K562 (cell line): ENCODE data around the gene RHOB. TPM values are rescaled to one million over a fixed set of nuclear protein-coding genes. Genes with fewer than 3 reads are reported as not detected.

Experiments used
- CHD2 ChIP-seq: IDR thresholded peaks from 2 replicates; pipeline ENCODE4 v1.6.1; 2011; ENCODE audit warnings: low read depth, low read length
- CSDE1 ChIP-seq, 2 experiments: fragments of 450-650 bp; IDR thresholded peaks; 2 replicates each; pipeline ENCODE4 v1.6.1; 2016; ENCODE audit warnings: mild to moderate bottlenecking in 1 of 2
- E2F3 ChIP-seq: fragments of 250-450 bp; sonication (Bioruptor Pico); IDR thresholded peaks from 2 replicates; pipeline ENCODE4 v1.4.0; 2020; ENCODE audit warnings: mild to moderate bottlenecking
- ELK1 ChIP-seq: sonication (generic); formaldehyde crosslinking; IDR thresholded peaks from 2 replicates; pipeline ENCODE4 v1.8.1; 2022; ENCODE audit warnings: missing genetic modification reagents
- FOXA1 ChIP-seq: fragments of 450-650 bp; IDR thresholded peaks from 2 replicates; pipeline ENCODE4 v1.6.1; 2016; ENCODE audit warnings: mild to moderate bottlenecking, borderline replicate concordance
- FOXJ2 ChIP-seq: fragments of 200-800 bp; sonication (Bioruptor generic); IDR thresholded peaks from 2 replicates; pipeline ENCODE4 v1.6.1; 2016; ENCODE audit warnings: missing genetic modification characterization, missing compliant biosample characterization
- GATAD2B ChIP-seq: fragments of 450-650 bp; IDR thresholded peaks from 2 replicates; pipeline ENCODE4 v1.6.1; 2017; ENCODE audit warnings: mild to moderate bottlenecking, borderline replicate concordance
- GTF2A2 ChIP-seq: IDR thresholded peaks from 2 replicates; pipeline ENCODE4 v1.6.1; 2016; ENCODE audit warnings: mild to moderate bottlenecking, missing genetic modification characterization, missing compliant biosample characterization
- HNRNPH1 ChIP-seq: fragments of 200-400 bp; formaldehyde crosslinking; optimal IDR thresholded peaks from 2 replicates; pipeline ENCODE3; 2017; ENCODE audit warnings: low read depth, mild to moderate bottlenecking, low read length, moderate library complexity
- NCOA6 ChIP-seq: fragments of 450-650 bp; IDR thresholded peaks from 2 replicates; pipeline ENCODE4 v1.6.1; 2017; ENCODE audit warnings: mild to moderate bottlenecking
- RB1 ChIP-seq: fragments of 450-650 bp; IDR thresholded peaks from 2 replicates; pipeline ENCODE4 v1.6.1; 2017; ENCODE audit warnings: low read depth, mild to moderate bottlenecking
- RBFOX2 ChIP-seq: fragments of 200-400 bp; formaldehyde crosslinking; IDR thresholded peaks from 2 replicates; pipeline ENCODE4 v1.6.1; 2017; ENCODE audit warnings: low read depth, mild to moderate bottlenecking, low read length, moderate library complexity
- SMAD4 ChIP-seq: fragments of 250-450 bp; sonication (Bioruptor Pico); conservative IDR thresholded peaks from 2 replicates; pipeline ENCODE4 v1.8.0; 2021; ENCODE audit warnings: inconsistent platforms, mild to moderate bottlenecking, moderate library complexity
- TBP ChIP-seq: optimal IDR thresholded peaks from 2 replicates; pipeline ENCODE3; 2011; ENCODE audit warnings: low read depth, low read length, improper control_type of control experiment
- TEAD4 ChIP-seq, 2 experiments: sonication (generic) in 1 of 2; formaldehyde crosslinking in 1 of 2; IDR thresholded peaks; 2 replicates each; pipeline versions ENCODE4 v1.6.1 to v1.8.0; 2012 to 2022; ENCODE audit warnings: borderline replicate concordance in 1 of 2, inconsistent platforms in 1 of 2, low read length in 1 of 2, mild to moderate bottlenecking in 1 of 2, missing genetic modification reagents in 1 of 2
- ZBTB5 ChIP-seq: fragments of 450-650 bp; IDR thresholded peaks from 2 replicates; pipeline ENCODE4 v1.6.1; 2017; ENCODE audit warnings: antibody characterized with exemption
- ZC3H11A ChIP-seq: IDR thresholded peaks from 2 replicates; pipeline ENCODE4 v1.6.1; 2012; ENCODE audit warnings: low read depth, low read length, improper control_type of control experiment
- ZFP30 ChIP-seq: fragments of 250-450 bp; sonication (Bioruptor Pico); IDR thresholded peaks from 2 replicates; pipeline ENCODE4 v1.8.0; 2022; ENCODE audit warnings: moderate library complexity, mild to moderate bottlenecking, inconsistent platforms, borderline replicate concordance
- ZNF384 ChIP-seq: IDR thresholded peaks from 2 replicates; pipeline ENCODE4 v1.6.1; 2012; ENCODE audit warnings: low read depth, low read length, improper control_type of control experiment
- ZNF41 ChIP-seq: fragments of 250-450 bp; sonication (Bioruptor Pico); conservative IDR thresholded peaks from 2 replicates; pipeline ENCODE4 v1.4.0; 2020; ENCODE audit warnings: mild to moderate bottlenecking
- ZNF76 ChIP-seq: fragments of 250-450 bp; sonication (Bioruptor Pico); IDR thresholded peaks from 2 replicates; pipeline ENCODE4 v1.4.0; 2020; ENCODE audit warnings: mild to moderate bottlenecking, moderate library complexity, borderline replicate concordance
- ZSCAN32 ChIP-seq: fragments of 450-650 bp; formaldehyde crosslinking; IDR thresholded peaks from 2 replicates; pipeline ENCODE4 v1.4.0; 2020; ENCODE audit warnings: mild to moderate bottlenecking, moderate library complexity
- polyA plus RNA-seq, 8 experiments: library from polyadenylated mRNA; depleted of rRNA in 4 of 8; stranded (reverse) in 5 of 8; unstranded in 3 of 8; fragments of >200 nt; fragmentation: Nextera tagmentation in 2 of 8; fragmentation: Illumina TruSeq in 1 of 8; extraction: Ambion mirVana in 2 of 8; extraction: Trizol in 1 of 8; gene quantifications; 2 replicates each; pipeline versions ENCODE4 v1.2.1 to v1.2.3, GENCODE V29; 2011 to 2014; ENCODE audit warnings: inconsistent platforms in 1 of 8, missing spikeins in 1 of 8
- total RNA-seq, 7 experiments: library from RNA; depleted of rRNA in 6 of 7; stranded (reverse); fragments of >200 nt in 6 of 7; fragmentation: Illumina TruSeq in 2 of 7; extraction: Trizol in 2 of 7; gene quantifications; 2 replicates each; pipeline versions ENCODE4 v1.2.1 to v1.2.3, GENCODE V29; 2011 to 2021; ENCODE audit warnings: low replicate concordance in 1 of 7
- TF ChIP-seq, protein P1 (sequence below), 2 experiments: fragments of 450-650 bp in 1 of 2; IDR thresholded peaks; 2 replicates each; pipeline ENCODE4 v1.6.1; 2011 to 2017; ENCODE audit warnings: low read depth in 2 of 2, antibody characterized with exemption in 1 of 2, borderline replicate concordance in 1 of 2, low read length in 1 of 2, mild to moderate bottlenecking in 1 of 2, mixed read lengths in 1 of 2; ENCODE audit not compliant: control insufficient read depth in 1 of 2

The RHOB gene
- total and polyA plus RNA-seq, 9 of the 15 experiments (the other 6 are each of a cell fraction or from before 2014, with no cell fraction given), result 0.07 to 4.8 (median 1.1) TPM

DNA sequence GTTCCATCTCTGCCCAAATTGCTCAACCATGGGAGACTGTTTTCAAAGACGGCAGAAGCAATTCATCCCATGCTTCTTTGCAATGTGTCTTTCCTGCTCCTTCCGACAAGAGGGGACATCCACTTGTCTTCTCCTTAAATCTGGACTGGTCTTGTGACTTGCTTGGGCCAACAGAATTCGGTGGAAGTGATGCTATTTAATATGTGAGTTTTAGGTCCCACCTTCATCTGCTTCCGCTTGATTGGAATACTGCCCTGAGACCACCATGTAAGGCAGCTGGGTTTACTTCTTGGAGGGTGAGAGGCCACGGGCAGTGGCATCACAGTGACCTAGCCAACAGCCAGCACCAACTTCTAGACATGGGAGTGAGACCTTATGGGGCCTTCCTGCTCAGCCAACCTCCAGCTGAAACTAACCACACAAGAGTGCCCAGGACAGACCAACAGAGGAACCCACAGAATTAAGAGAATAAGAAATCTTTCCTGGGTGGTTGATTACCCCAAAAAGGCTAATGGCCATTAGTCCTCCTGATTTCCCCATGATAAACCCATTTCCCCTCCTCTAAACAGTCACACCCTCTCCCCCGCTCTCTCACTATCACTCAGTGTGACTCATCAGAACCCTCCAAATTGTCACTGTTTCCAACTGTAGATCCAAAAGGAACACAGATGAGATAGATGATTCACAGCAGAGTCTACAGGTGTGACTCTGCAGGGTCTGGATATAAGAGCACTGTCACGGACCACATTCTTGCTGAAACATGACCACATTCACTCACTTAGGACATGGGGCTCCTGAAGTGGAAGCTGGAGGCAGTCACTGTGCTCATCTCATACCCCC is 16.2 kb upstream of the RHOB start (continued):
- TF ChIP-seq ZBTB5 (no peak), FOXJ2 (no peak), ZSCAN32 (CRISPR knock-in tag) (no peak; the same call in 1 of the 2 replicates), SMAD4 (CRISPR knock-in tag) (no peak), ZC3H11A (no peak), ZFP30 (CRISPR knock-in tag) (no peak), ZNF384 (no peak), NCOA6 (no peak), CHD2 (no peak), ZNF41 (CRISPR knock-in tag) (no peak), RBFOX2 (no peak), ZNF76 (CRISPR knock-in tag) (no peak), ELK1 (CRISPR knock-in tag) (no peak), TEAD4 (IDR thresholded peaks at IDR 0.05; ENCODE audit: low read length) (peak; percentile 62; the same call in 1 of the 2 replicates), TEAD4 (CRISPR knock-in tag; IDR thresholded peaks at IDR 0.05; ENCODE audit: borderline replicate concordance) (no peak), RB1 (no peak), FOXA1 (no peak), HNRNPH1 (no peak), GATAD2B (no peak), GTF2A2 (tag) (no peak), TBP (no peak), E2F3 (no peak), CSDE1 (IDR thresholded peaks at IDR 0.05) (no peak)
- TF ChIP-seq, protein P1, sequence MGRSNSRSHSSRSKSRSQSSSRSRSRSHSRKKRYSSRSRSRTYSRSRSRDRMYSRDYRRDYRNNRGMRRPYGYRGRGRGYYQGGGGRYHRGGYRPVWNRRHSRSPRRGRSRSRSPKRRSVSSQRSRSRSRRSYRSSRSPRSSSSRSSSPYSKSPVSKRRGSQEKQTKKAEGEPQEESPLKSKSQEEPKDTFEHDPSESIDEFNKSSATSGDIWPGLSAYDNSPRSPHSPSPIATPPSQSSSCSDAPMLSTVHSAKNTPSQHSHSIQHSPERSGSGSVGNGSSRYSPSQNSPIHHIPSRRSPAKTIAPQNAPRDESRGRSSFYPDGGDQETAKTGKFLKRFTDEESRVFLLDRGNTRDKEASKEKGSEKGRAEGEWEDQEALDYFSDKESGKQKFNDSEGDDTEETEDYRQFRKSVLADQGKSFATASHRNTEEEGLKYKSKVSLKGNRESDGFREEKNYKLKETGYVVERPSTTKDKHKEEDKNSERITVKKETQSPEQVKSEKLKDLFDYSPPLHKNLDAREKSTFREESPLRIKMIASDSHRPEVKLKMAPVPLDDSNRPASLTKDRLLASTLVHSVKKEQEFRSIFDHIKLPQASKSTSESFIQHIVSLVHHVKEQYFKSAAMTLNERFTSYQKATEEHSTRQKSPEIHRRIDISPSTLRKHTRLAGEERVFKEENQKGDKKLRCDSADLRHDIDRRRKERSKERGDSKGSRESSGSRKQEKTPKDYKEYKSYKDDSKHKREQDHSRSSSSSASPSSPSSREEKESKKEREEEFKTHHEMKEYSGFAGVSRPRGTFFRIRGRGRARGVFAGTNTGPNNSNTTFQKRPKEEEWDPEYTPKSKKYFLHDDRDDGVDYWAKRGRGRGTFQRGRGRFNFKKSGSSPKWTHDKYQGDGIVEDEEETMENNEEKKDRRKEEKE (IDR thresholded peaks at IDR 0.05; ENCODE audit: borderline replicate concordance in 1 of 2, control insufficient read depth in 1 of 2, low read depth in 2 of 2, low read length in 1 of 2), result no peak
